GM23338 (cell line): ENCODE data around the gene ST3GAL6. TPM values are rescaled to one million over a fixed set of nuclear protein-coding genes. Genes with fewer than 3 reads are reported as not detected.

Experiments used
- ATAC-seq: fragments of 200-7000 bp; cut with Tn5 transposase; 3 replicates; pipeline ENCODE4 v1.9.1; 2020
- DNase-seq: peaks from one replicate; pipeline ENCODE4 v3.0.0-alpha.2; 2015; ENCODE audit warnings: low spot score
- H2AFZ ChIP-seq: fragments of 200-600 bp; sonication (generic); 2 replicates; pipeline ENCODE4 v1.8.0; 2016; ENCODE audit warnings: antibody characterized with exemption, mild to moderate bottlenecking, moderate library complexity
- H3F3A ChIP-seq: fragments of 200-600 bp; sonication (generic); replicated peaks from 2 replicates; pipeline ENCODE4 v1.8.0; 2017; ENCODE audit warnings: antibody characterized with exemption, mixed run types, low read depth
- H3K27ac ChIP-seq: fragments of 200-600 bp; sonication (generic); 2 replicates; pipeline ENCODE4 v1.6.1; 2016; ENCODE audit warnings: low read depth
- H3K27me3 ChIP-seq: fragments of 200-600 bp; sonication (generic); 2 replicates; pipeline ENCODE4 v1.8.0; 2016; ENCODE audit warnings: mild to moderate bottlenecking, mixed run types, moderate library complexity; ENCODE audit not compliant: insufficient read depth
- H3K36me3 ChIP-seq: fragments of 200-600 bp; sonication (generic); 2 replicates; pipeline ENCODE4 v1.8.0; 2016; ENCODE audit warnings: mild to moderate bottlenecking; ENCODE audit not compliant: insufficient read depth
- H3K4me1 ChIP-seq: fragments of 200-600 bp; sonication (generic); 2 replicates; pipeline ENCODE4 v1.8.0; 2016; ENCODE audit warnings: mild to moderate bottlenecking, moderate library complexity; ENCODE audit not compliant: insufficient read depth
- H3K4me2 ChIP-seq: fragments of 200-600 bp; sonication (generic); 2 replicates; pipeline ENCODE4 v1.7.1; 2017; ENCODE audit warnings: mixed run types
- H3K4me3 ChIP-seq: fragments of 200-600 bp; sonication (generic); 2 replicates; pipeline ENCODE4 v1.6.1; 2016; ENCODE audit warnings: mixed run types
- H3K79me2 ChIP-seq: fragments of 200-600 bp; sonication (generic); replicated peaks from 2 replicates; pipeline ENCODE4 v1.8.0; 2017; ENCODE audit warnings: mild to moderate bottlenecking; ENCODE audit not compliant: insufficient read depth
- H3K9me2 ChIP-seq: fragments of 200-600 bp; sonication (generic); 2 replicates; pipeline ENCODE4 v1.8.0; 2017; ENCODE audit not compliant: insufficient read depth
- H4K20me1 ChIP-seq: fragments of 200-600 bp; sonication (generic); replicated peaks from 2 replicates; pipeline ENCODE4 v1.8.0; 2017; ENCODE audit warnings: mild to moderate bottlenecking; ENCODE audit not compliant: insufficient read depth
- H3K27ac Mint-ChIP-seq: 2 replicates; pipeline ENCODE4 v1.8.0; 2020; ENCODE audit warnings: inconsistent platforms, mild to moderate bottlenecking, moderate library complexity, mixed read lengths
- H3K27me3 Mint-ChIP-seq: 3 replicates; pipeline ENCODE4 v1.8.0; 2022; ENCODE audit warnings: low read depth, mild to moderate bottlenecking, moderate library complexity, mixed read lengths, inconsistent platforms; ENCODE audit not compliant: insufficient read depth, poor library complexity
- H3K36me3 Mint-ChIP-seq: 3 replicates; pipeline ENCODE4 v1.8.0; 2021; ENCODE audit warnings: low read depth, mild to moderate bottlenecking, inconsistent platforms, moderate library complexity, mixed read lengths
- H3K4me1 Mint-ChIP-seq: 3 replicates; pipeline ENCODE4 v1.8.0; 2020; ENCODE audit warnings: mild to moderate bottlenecking, inconsistent platforms, mixed read lengths
- H3K4me3 Mint-ChIP-seq: 3 replicates; pipeline ENCODE4 v1.8.0; 2021; ENCODE audit warnings: moderate library complexity, mild to moderate bottlenecking, inconsistent platforms, mixed read lengths
- H3K9me3 Mint-ChIP-seq: 3 replicates; pipeline ENCODE4 v1.8.0; 2020; ENCODE audit warnings: moderate library complexity, mild to moderate bottlenecking, inconsistent platforms, mixed read lengths
- CTCF ChIP-seq, 2 experiments: fragments of 200-600 bp in 1 of 2; sonication (generic) in 1 of 2; conservative IDR thresholded peaks; 2 replicates each; pipeline versions ENCODE4 v1.5.1 to v1.6.1; 2016 to 2017; ENCODE audit warnings: antibody characterized with exemption in 2 of 2, low read depth in 2 of 2, mild to moderate bottlenecking in 2 of 2, moderate library complexity in 1 of 2
- EZH2 ChIP-seq: fragments of 200-600 bp; sonication (generic); IDR thresholded peaks from one replicate; pipeline ENCODE4 v1.8.0; 2017; ENCODE audit warnings: antibody characterized with exemption, mild to moderate bottlenecking, low read depth; ENCODE audit not compliant: unreplicated experiment
- EZH2phosphoT487 ChIP-seq: fragments of 200-600 bp; sonication (generic); IDR thresholded peaks from one replicate; pipeline ENCODE4 v1.8.1; 2018; ENCODE audit warnings: antibody characterized with exemption; ENCODE audit not compliant: unreplicated experiment
- REST ChIP-seq: IDR thresholded peaks from one replicate; pipeline ENCODE4 v1.6.1; 2018; ENCODE audit warnings: antibody characterized with exemption; ENCODE audit not compliant: unreplicated experiment
- ZNF114 ChIP-seq: fragments of 250-450 bp; sonication (Bioruptor Pico); IDR thresholded peaks from 2 replicates; pipeline ENCODE4 v1.5.0; 2020; ENCODE audit warnings: mild to moderate bottlenecking, moderate library complexity
- polyA plus RNA-seq: library from polyadenylated mRNA; unstranded; fragments of >200 nt; fragmentation: Nextera tagmentation; extraction: Ambion mirVana; gene quantifications from 2 replicates; pipeline ENCODE4 v1.2.1, GENCODE V29; 2016
- total RNA-seq: library from RNA; depleted of rRNA; stranded (reverse); fragments of >200 nt; shearing (Covaris generic); gene quantifications from 2 replicates; pipeline ENCODE4 v1.2.3, GENCODE V29; 2014

Gene ST3GAL6
- total and polyA plus RNA-seq, 2 experiments from 2014 or later: 4.7 to 8.1 TPM

GRCh38 chr3:98732286-98733052 is 30.7 kb upstream of the ST3GAL6 start (continued):
- no peak for TF ChIP-seq REST
- no peak for TF ChIP-seq EZH2
- TF ChIP-seq CTCF (conservative IDR thresholded peaks at IDR 0.05; ENCODE audit: low read depth in 2 of 2): no peak

GRCh38 chr3:98733053-98733811 is 29.9 kb upstream of the ST3GAL6 start:
- H3K79me2 ChIP-seq: no peaks in the 10 kb centered on the region; the same call in 1 of the 2 replicates
- no peaks in the 10 kb centered on the region for H3K9me2 ChIP-seq
- H3K36me3 ChIP-seq: no peaks in the 10 kb centered on the region
- peak overlapping the region; percentile 99 for H3K4me2 ChIP-seq
- ATAC-seq (peak; percentile 67), DNase-seq (no peak)
- no peaks in the 10 kb centered on the region for H4K20me1 ChIP-seq
- no peak overlapping the region for H3K27ac ChIP-seq
- peak overlapping the region; percentile 63 for H3K4me3 ChIP-seq
- no peaks in the 10 kb centered on the region for H3F3A ChIP-seq
- peak overlapping the region; percentile 89 for H3K4me3 Mint-ChIP-seq
- H3K27me3 Mint-ChIP-seq: peaks cover 18% of the 10 kb centered on the region
- peaks cover 12% of the 10 kb centered on the region for H3K4me1 ChIP-seq
- H3K36me3 Mint-ChIP-seq: no peaks in the 10 kb centered on the region
- no peaks in the 10 kb centered on the region; the same call in 2 of the 3 replicates for H3K9me3 Mint-ChIP-seq
- H3K27me3 ChIP-seq: peaks cover 54% of the 10 kb centered on the region
- peak; percentile 64 for TF ChIP-seq EZH2
- no peak for TF ChIP-seq ZNF114 (CRISPR knock-in tag)
- peak overlapping the region; percentile 72 for H2AFZ ChIP-seq
- H3K4me1 Mint-ChIP-seq: peaks cover 18% of the 10 kb centered on the region
- H3K27ac Mint-ChIP-seq: no peak overlapping the region

GRCh38 chr3:98733812-98734281 is 29.3 kb upstream of the ST3GAL6 start:
- DNase-seq (peak; percentile 30), ATAC-seq (no peak)
- Histone ChIP-seq H2AFZ (peak overlapping the region; percentile 72), H3K79me2 (no peaks in the 10 kb centered on the region; the same call in 1 of the 2 replicates), H3K27ac (no peak overlapping the region), H3K27me3 (peaks cover 54% of the 10 kb centered on the region), H3F3A (no peaks in the 10 kb centered on the region), H3K9me2 (no peaks in the 10 kb centered on the region), H3K4me3 (peak overlapping the region; percentile 63), H3K36me3 (no peaks in the 10 kb centered on the region), H3K4me1 (peaks cover 12% of the 10 kb centered on the region), H3K4me2 (peak overlapping the region; percentile 99), H4K20me1 (no peaks in the 10 kb centered on the region)
- Mint-ChIP-seq H3K4me3 (peak overlapping the region; percentile 89), H3K27me3 (peaks cover 18% of the 10 kb centered on the region), H3K36me3 (no peaks in the 10 kb centered on the region), H3K27ac (no peak overlapping the region), H3K9me3 (no peaks in the 10 kb centered on the region; the same call in 2 of the 3 replicates), H3K4me1 (peaks cover 15% of the 10 kb centered on the region)
- TF ChIP-seq EZH2phosphoT487 (no peak), EZH2 (no peak)
